NCI-H146 treated with DMSO at 0.1 percent for 48 hours (cell line): ENCODE measurements around the gene ELAPOR1.

Experiments
- DNase-seq: peaks from one replicate; lab custom pipeline; 2025; ENCODE audit not compliant: unreplicated experiment; lab: John Stamatoyannopoulos, UW

Gene ELAPOR1

GRCh38 chr1:109113590-109114341, at the start of gene ELAPOR1:
Gene ELAPOR1 (plus strand): TSS chr1:109114115. CDS start chr1:109114184, 69 bp downstream.
- DNase-seq = peak; percentile 96

- DNase-seq = no peak
These were observed 48.8 kb upstream of the ELAPOR1 start for GRCh38 chr1:109065137-109065536.

GRCh38 chr1:109067883-109068282, 46.0 kb upstream of the ELAPOR1 start:
- DNase-seq = no peak

GRCh38 chr1:109069294-109069693, 44.6 kb upstream of the ELAPOR1 start:
- DNase-seq = no peak

GRCh38 chr1:109075531-109076490, 38.1 kb upstream of the ELAPOR1 start, which contains the start of gene TAF13:
Gene TAF13 (minus strand): TSS chr1:109076003. CDS start chr1:109075947, 56 bp downstream.
- peak; percentile 85 for DNase-seq

GRCh38 chr1:109078317-109078716, 35.6 kb upstream of the ELAPOR1 start:
- DNase-seq = no peak

GRCh38 chr1:109079240-109079622, 34.7 kb upstream of the ELAPOR1 start:
- no peak for DNase-seq

GRCh38 chr1:109080441-109081082, 33.4 kb upstream of the ELAPOR1 start:
- no peak for DNase-seq

GRCh38 chr1:109083501-109083900, 30.4 kb upstream of the ELAPOR1 start:
- no peak for DNase-seq

- no peak for DNase-seq
These were observed 30.0 kb upstream of the ELAPOR1 start for GRCh38 chr1:109083923-109084322.

GRCh38 chr1:109084563-109085517, 29.1 kb upstream of the ELAPOR1 start:
- no peak for DNase-seq

GRCh38 chr1:109089242-109090015, 24.5 kb upstream of the ELAPOR1 start:
- DNase-seq = no peak

GRCh38 chr1:109090196-109091077, 23.5 kb upstream of the ELAPOR1 start, which contains the start of gene TMEM167B:
Gene TMEM167B (plus strand): TSS chr1:109090764. CDS start chr1:109090873, 109 bp downstream.
- DNase-seq = peak; percentile 73

GRCh38 chr1:109091078-109091838, 22.7 kb upstream of the ELAPOR1 start:
- DNase-seq = peak; percentile 47

GRCh38 chr1:109091839-109092193, 22.1 kb upstream of the ELAPOR1 start:
- DNase-seq = no peak

GRCh38 chr1:109094377-109094803, 19.5 kb upstream of the ELAPOR1 start:
- no peak for DNase-seq

- DNase-seq = no peak
These were observed 19.0 kb upstream of the ELAPOR1 start for GRCh38 chr1:109094871-109095270.

GRCh38 chr1:109095631-109096030, 18.3 kb upstream of the ELAPOR1 start:
- DNase-seq = no peak
